ENCODE data around the gene SBK1.

The SBK1 gene

GRCh38 chr16:28295276-28295675 lies 3.0 kb downstream of the SBK1 start:
- DNase-seq (ENCODE audit: low read depth): no peak
- no peak for TF ChIP-seq CTCF (IDR thresholded peaks at IDR 0.05; ENCODE audit: insufficient read depth, low read depth, low read length, missing control alignments)
- H3K4me3 ChIP-seq (ENCODE audit: low read depth, low read length): no peak overlapping the region

DNA sequence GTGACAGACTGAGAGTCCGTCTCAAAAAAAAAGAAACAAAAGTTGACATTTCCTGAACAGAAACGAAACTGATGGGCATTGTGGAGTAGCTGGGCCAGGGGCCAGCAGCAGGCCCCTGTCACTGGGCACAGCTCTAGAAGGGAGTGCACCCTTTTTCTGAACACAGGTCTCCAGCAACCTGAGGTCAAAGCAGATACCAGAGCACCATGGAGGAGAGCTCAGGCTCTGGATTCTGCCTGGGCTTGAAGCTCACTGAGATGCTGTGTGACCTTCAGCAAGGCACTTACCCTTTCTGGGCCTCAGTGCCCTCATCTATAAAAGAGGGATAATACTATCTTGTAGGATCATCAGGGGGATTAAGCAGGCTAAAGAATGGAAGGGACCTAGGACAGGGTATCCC lies 5.0 kb downstream of the SBK1 start:
- no peak overlapping the region for H3K4me3 ChIP-seq (ENCODE audit: low read depth, low read length)
- no peak for DNase-seq (ENCODE audit: low read depth)
- no peak for TF ChIP-seq CTCF (IDR thresholded peaks at IDR 0.05; ENCODE audit: insufficient read depth, low read depth, low read length, missing control alignments)

- no peak for DNase-seq (ENCODE audit: low read depth)
- H3K4me3 ChIP-seq (ENCODE audit: low read depth, low read length): no peak overlapping the region
- TF ChIP-seq CTCF (IDR thresholded peaks at IDR 0.05; ENCODE audit: insufficient read depth, low read depth, low read length, missing control alignments): no peak
Observed at GRCh38 chr16:28297784-28298510, 5.6 kb downstream of the SBK1 start.

GRCh38 chr16:28298511-28298878 lies 6.2 kb downstream of the SBK1 start:
- no peak for DNase-seq (ENCODE audit: low read depth)

GRCh38 chr16:28300327-28300726 lies 8.0 kb downstream of the SBK1 start:
- no peak for DNase-seq (ENCODE audit: low read depth)
- no peak for TF ChIP-seq CTCF (IDR thresholded peaks at IDR 0.05; ENCODE audit: insufficient read depth, low read depth, low read length, missing control alignments)

More at GRCh38 chr16:28298511-28298878, 6.2 kb downstream of the SBK1 start:
- no peak overlapping the region for H3K4me3 ChIP-seq (ENCODE audit: low read depth, low read length)
- TF ChIP-seq CTCF (IDR thresholded peaks at IDR 0.05; ENCODE audit: insufficient read depth, low read depth, low read length, missing control alignments): no peak

DNA sequence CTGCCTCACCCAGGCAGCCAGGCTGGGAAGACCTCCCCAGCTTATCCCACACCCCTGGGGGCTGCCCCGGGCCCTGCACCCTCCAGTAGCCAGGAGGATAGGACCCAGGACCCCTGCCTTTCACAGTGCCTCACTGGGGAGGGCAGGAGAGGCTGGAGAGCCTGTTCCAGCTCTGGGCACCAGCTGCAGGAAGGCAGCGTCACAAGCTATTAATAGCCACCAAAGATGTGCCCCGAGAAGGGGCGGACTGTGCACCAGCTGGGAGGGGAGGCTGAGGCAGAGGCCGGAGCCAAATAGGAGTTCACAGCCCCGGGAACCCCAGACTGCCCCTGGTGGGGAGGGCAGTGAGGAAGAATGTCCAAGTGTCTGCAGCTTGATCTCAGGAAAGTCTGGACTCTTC lies 8.8 kb downstream of the SBK1 start:
- no peak overlapping the region for H3K4me3 ChIP-seq (ENCODE audit: low read depth, low read length)
- DNase-seq (ENCODE audit: low read depth): no peak
- TF ChIP-seq CTCF (IDR thresholded peaks at IDR 0.05; ENCODE audit: insufficient read depth, low read depth, low read length, missing control alignments): no peak

More at GRCh38 chr16:28300327-28300726, 8.0 kb downstream of the SBK1 start:
- H3K4me3 ChIP-seq (ENCODE audit: low read depth, low read length): no peak overlapping the region

DNA sequence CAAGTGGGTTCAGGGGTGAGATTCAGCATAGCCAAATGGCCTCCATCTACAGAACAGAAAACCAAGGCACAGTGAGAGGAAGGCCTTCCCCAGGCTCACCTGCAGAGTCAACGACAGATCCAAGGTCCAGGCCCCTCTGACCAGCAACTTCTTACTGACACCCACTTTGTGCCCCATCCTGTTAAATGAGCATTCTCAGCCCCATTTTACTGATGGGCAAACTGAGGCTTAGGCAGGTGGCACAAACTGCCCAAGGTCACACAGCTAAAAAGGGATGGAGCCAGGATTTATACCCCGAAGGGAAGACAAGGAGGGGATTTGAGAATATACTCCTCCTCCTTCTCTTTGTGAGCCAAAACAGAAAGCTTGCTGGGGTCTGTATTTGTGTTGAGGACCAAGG lies 9.3 kb downstream of the SBK1 start:
- no peak for DNase-seq (ENCODE audit: low read depth)
- H3K4me3 ChIP-seq (ENCODE audit: low read depth, low read length): no peak overlapping the region
- no peak for TF ChIP-seq CTCF (IDR thresholded peaks at IDR 0.05; ENCODE audit: insufficient read depth, low read depth, low read length, missing control alignments)
